BE2C (cell line): ENCODE data around the gene UBE2D2.

Experiments
- DNase-seq: peaks from one replicate; pipeline ENCODE4 v3.0.0-alpha.2; 2020
- H3K27me3 ChIP-seq: fragments of 250-450 bp; sonication (Bioruptor Pico); 2 replicates; pipeline ENCODE4 v1.5.1; 2020; ENCODE audit warnings: mild to moderate bottlenecking
- H3K36me3 ChIP-seq: fragments of 250-450 bp; sonication (Bioruptor Pico); 2 replicates; pipeline ENCODE4 v1.5.1; 2020; ENCODE audit warnings: mild to moderate bottlenecking
- H3K4me1 ChIP-seq: fragments of 250-450 bp; sonication (Bioruptor Pico); 2 replicates; pipeline ENCODE4 v1.5.1; 2020
- H3K4me3 ChIP-seq: 2 replicates; pipeline ENCODE4 v1.5.1; 2011; ENCODE audit warnings: low read depth, low read length
- H3K9me3 ChIP-seq: fragments of 250-450 bp; sonication (Bioruptor Pico); 2 replicates; pipeline ENCODE4 v1.5.1; 2020
- TF ChIP-seq, protein P1 (sequence below): IDR thresholded peaks from 2 replicates; pipeline ENCODE4 v1.5.1; 2012; ENCODE audit warnings: mild to moderate bottlenecking, low read depth, low read length

Gene UBE2D2

GRCh38 chr5:139676951-139677735 lies 116.0 kb downstream of the UBE2D2 start:
- TF ChIP-seq, protein P1, sequence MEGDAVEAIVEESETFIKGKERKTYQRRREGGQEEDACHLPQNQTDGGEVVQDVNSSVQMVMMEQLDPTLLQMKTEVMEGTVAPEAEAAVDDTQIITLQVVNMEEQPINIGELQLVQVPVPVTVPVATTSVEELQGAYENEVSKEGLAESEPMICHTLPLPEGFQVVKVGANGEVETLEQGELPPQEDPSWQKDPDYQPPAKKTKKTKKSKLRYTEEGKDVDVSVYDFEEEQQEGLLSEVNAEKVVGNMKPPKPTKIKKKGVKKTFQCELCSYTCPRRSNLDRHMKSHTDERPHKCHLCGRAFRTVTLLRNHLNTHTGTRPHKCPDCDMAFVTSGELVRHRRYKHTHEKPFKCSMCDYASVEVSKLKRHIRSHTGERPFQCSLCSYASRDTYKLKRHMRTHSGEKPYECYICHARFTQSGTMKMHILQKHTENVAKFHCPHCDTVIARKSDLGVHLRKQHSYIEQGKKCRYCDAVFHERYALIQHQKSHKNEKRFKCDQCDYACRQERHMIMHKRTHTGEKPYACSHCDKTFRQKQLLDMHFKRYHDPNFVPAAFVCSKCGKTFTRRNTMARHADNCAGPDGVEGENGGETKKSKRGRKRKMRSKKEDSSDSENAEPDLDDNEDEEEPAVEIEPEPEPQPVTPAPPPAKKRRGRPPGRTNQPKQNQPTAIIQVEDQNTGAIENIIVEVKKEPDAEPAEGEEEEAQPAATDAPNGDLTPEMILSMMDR = no peak
- Histone ChIP-seq H3K27me3 (no peaks in the 10 kb centered on the region), H3K4me1 (peaks cover 35% of the 10 kb centered on the region), H3K36me3 (peaks cover 29% of the 10 kb centered on the region), H3K4me3 (peak overlapping the region; percentile 12), H3K9me3 (no peaks in the 10 kb centered on the region)
- peak; percentile 48 for DNase-seq
